H9 (cell line): ENCODE measurements around the gene KLF11. TPM values are rescaled to one million over a fixed set of nuclear protein-coding genes. Genes with fewer than 3 reads are reported as not detected.

Experiments
- DNase-seq: peaks from one replicate; pipeline ENCODE4 v3.0.0-alpha.2; 2017
- H2AFZ ChIP-seq: one replicate; pipeline ENCODE4 v1.6.1; 2013; ENCODE audit warnings: mild to moderate bottlenecking, low read length, control low read depth, moderate library complexity
- H2AK5ac ChIP-seq: 2 replicates; pipeline ENCODE4 v1.6.1; 2013; ENCODE audit warnings: low read length, control low read depth, mixed read lengths; ENCODE audit not compliant: insufficient read length
- H2BK120ac ChIP-seq: one replicate; pipeline ENCODE4 v1.6.1; 2013; ENCODE audit warnings: low read depth, mild to moderate bottlenecking, low read length, control low read depth, inconsistent platforms; ENCODE audit not compliant: poor library complexity, severe bottlenecking
- H2BK12ac ChIP-seq: 2 replicates; pipeline ENCODE4 v1.6.1; 2013; ENCODE audit warnings: low read length, control low read depth, mixed read lengths, low read depth; ENCODE audit not compliant: insufficient read length
- H2BK15ac ChIP-seq: 2 replicates; pipeline ENCODE4 v1.6.1; 2013; ENCODE audit warnings: low read depth, low read length, control low read depth
- H2BK20ac ChIP-seq: one replicate; pipeline ENCODE4 v1.6.1; 2013; ENCODE audit warnings: low read depth, mild to moderate bottlenecking, low read length, control low read depth, inconsistent platforms; ENCODE audit not compliant: poor library complexity, severe bottlenecking
- H2BK5ac ChIP-seq: 2 replicates; pipeline ENCODE4 v1.6.1; 2013; ENCODE audit warnings: low read length, control low read depth, mixed read lengths; ENCODE audit not compliant: insufficient read length
- H3K14ac ChIP-seq: 2 replicates; pipeline ENCODE4 v1.6.1; 2013; ENCODE audit warnings: low read length, control low read depth; ENCODE audit not compliant: insufficient read depth
- H3K18ac ChIP-seq: 2 replicates; pipeline ENCODE4 v1.6.1; 2013; ENCODE audit warnings: low read depth, mild to moderate bottlenecking, mixed read lengths, low read length, control low read depth; ENCODE audit not compliant: insufficient read length
- H3K23ac ChIP-seq: 2 replicates; pipeline ENCODE4 v1.6.1; 2013; ENCODE audit warnings: low read length, control low read depth, mixed read lengths, low read depth; ENCODE audit not compliant: insufficient read length
- H3K23me2 ChIP-seq: 2 replicates; pipeline ENCODE4 v1.6.1; 2013; ENCODE audit warnings: low read depth, mild to moderate bottlenecking, mixed read lengths, low read length, control low read depth; ENCODE audit not compliant: insufficient read length, poor library complexity, severe bottlenecking
- H3K27ac ChIP-seq: 2 replicates; pipeline ENCODE4 v1.5.1; 2013; ENCODE audit warnings: low read length, control low read depth, mixed read lengths, low read depth; ENCODE audit not compliant: insufficient read length
- H3K27me3 ChIP-seq: 2 replicates; pipeline ENCODE4 v1.6.1; 2013; ENCODE audit warnings: low read length, control low read depth, inconsistent platforms; ENCODE audit not compliant: insufficient read depth
- H3K4ac ChIP-seq: 2 replicates; pipeline ENCODE4 v1.6.1; 2013; ENCODE audit warnings: low read depth, mild to moderate bottlenecking, control low read depth, inconsistent platforms, low read length, moderate library complexity
- H3K4me1 ChIP-seq: 2 replicates; pipeline ENCODE4 v1.6.1; 2013; ENCODE audit warnings: low read length, control low read depth, inconsistent platforms; ENCODE audit not compliant: insufficient read depth
- H3K4me2 ChIP-seq: 2 replicates; pipeline ENCODE4 v1.6.1; 2013; ENCODE audit warnings: low read length, control low read depth, mixed read lengths; ENCODE audit not compliant: insufficient read length, insufficient read depth
- H3K56ac ChIP-seq: 2 replicates; pipeline ENCODE4 v1.6.1; 2013; ENCODE audit warnings: low read depth, mild to moderate bottlenecking, mixed read lengths, low read length, control low read depth; ENCODE audit not compliant: insufficient read length
- H3K79me1 ChIP-seq: 2 replicates; pipeline ENCODE4 v1.6.1; 2013; ENCODE audit warnings: low read depth, mild to moderate bottlenecking, moderate library complexity, low read length, control low read depth, inconsistent platforms; ENCODE audit not compliant: insufficient read depth, poor library complexity, severe bottlenecking
- H3K79me2 ChIP-seq: 2 replicates; pipeline ENCODE4 v1.6.1; 2013; ENCODE audit warnings: low read length, control low read depth, inconsistent platforms; ENCODE audit not compliant: insufficient read depth
- H3K9ac ChIP-seq: 2 replicates; pipeline ENCODE4 v1.6.1; 2013; ENCODE audit warnings: low read length, control low read depth, mixed read lengths; ENCODE audit not compliant: insufficient read length; ENCODE audit errors: extremely low read depth
- H3K9me3 ChIP-seq: one replicate; pipeline ENCODE4 v1.6.1; 2013; ENCODE audit warnings: low read depth, low read length, inconsistent platforms; ENCODE audit not compliant: control insufficient read depth
- H3T11ph ChIP-seq: one replicate; pipeline ENCODE4 v1.6.1; 2013; ENCODE audit warnings: mild to moderate bottlenecking, low read length, control low read depth, inconsistent platforms
- H4K20me1 ChIP-seq: one replicate; pipeline ENCODE4 v1.6.1; 2013; ENCODE audit not compliant: control insufficient read depth, insufficient read length, insufficient read depth
- H4K5ac ChIP-seq: 2 replicates; pipeline ENCODE4 v1.6.1; 2013; ENCODE audit warnings: low read depth, mild to moderate bottlenecking, mixed read lengths, low read length, control low read depth; ENCODE audit not compliant: insufficient read length
- H4K8ac ChIP-seq: replicated peaks from 2 replicates; pipeline ENCODE4 v1.6.1; 2013; ENCODE audit warnings: low read length, control low read depth, mixed read lengths, low read depth; ENCODE audit not compliant: insufficient read length
- H4K91ac ChIP-seq: 2 replicates; pipeline ENCODE4 v1.6.1; 2013; ENCODE audit warnings: low read depth, mild to moderate bottlenecking, moderate library complexity, mixed read lengths, low read length, control low read depth; ENCODE audit not compliant: insufficient read length
- H3K27ac Mint-ChIP-seq, 3 experiments: 2 replicates in 2 of 3; 3 replicates in 1 of 3; pipeline ENCODE4 v1.8.0; 2020 to 2021; ENCODE audit warnings: mixed read lengths in 3 of 3, mild to moderate bottlenecking in 1 of 3, moderate library complexity in 1 of 3
- H3K27me3 Mint-ChIP-seq: 2 replicates; pipeline ENCODE4 v1.8.0; 2021; ENCODE audit warnings: low read depth, mild to moderate bottlenecking, moderate library complexity, mixed read lengths
- H3K36me3 Mint-ChIP-seq, 3 experiments: 2 replicates in 2 of 3; 3 replicates in 1 of 3; pipeline ENCODE4 v1.8.0; 2020 to 2021; ENCODE audit warnings: low read depth in 3 of 3, mixed read lengths in 3 of 3; ENCODE audit not compliant: insufficient read depth in 1 of 3
- H3K4me1 Mint-ChIP-seq, 2 experiments: 2 replicates each; pipeline ENCODE4 v1.8.0; 2020; ENCODE audit warnings: mixed read lengths in 2 of 2
- H3K4me3 Mint-ChIP-seq, 2 experiments: 2 replicates in 1 of 2; 3 replicates in 1 of 2; pipeline ENCODE4 v1.8.0; 2020 to 2021; ENCODE audit warnings: mild to moderate bottlenecking in 2 of 2, mixed read lengths in 2 of 2, moderate library complexity in 1 of 2
- H3K9me3 Mint-ChIP-seq, 2 experiments: 2 replicates in 1 of 2; 3 replicates in 1 of 2; pipeline ENCODE4 v1.8.0; 2020; ENCODE audit warnings: mild to moderate bottlenecking in 2 of 2, mixed read lengths in 2 of 2, moderate library complexity in 1 of 2
- WGBS: extraction: QIAGEN DNeasy Blood & Tissue Kit; methylation state at CpG from one replicate; pipeline ENCODE4 v1.1.7; 2013; ENCODE audit warnings: missing lambda C conversion rate, low lambda C conversion rate, mixed read lengths; ENCODE audit not compliant: insufficient read length; ENCODE audit errors: extremely low coverage; 5-methylcytosine and 5-hydroxymethylcytosine counted together
- total RNA-seq: library from RNA; stranded (reverse); gene quantifications from 2 replicates; pipeline ENCODE4 v1.2.1, GENCODE V29; 2021
- TF ChIP-seq, protein P1 (sequence below): fragments of 200-600 bp; sonication (generic); conservative IDR thresholded peaks from 3 replicates; pipeline ENCODE4 v1.8.0; 2021; ENCODE audit warnings: antibody characterized with exemption, mild to moderate bottlenecking

The KLF11 gene
- total RNA-seq, 1 experiment from 2014 or later = 15.5 TPM

DNA sequence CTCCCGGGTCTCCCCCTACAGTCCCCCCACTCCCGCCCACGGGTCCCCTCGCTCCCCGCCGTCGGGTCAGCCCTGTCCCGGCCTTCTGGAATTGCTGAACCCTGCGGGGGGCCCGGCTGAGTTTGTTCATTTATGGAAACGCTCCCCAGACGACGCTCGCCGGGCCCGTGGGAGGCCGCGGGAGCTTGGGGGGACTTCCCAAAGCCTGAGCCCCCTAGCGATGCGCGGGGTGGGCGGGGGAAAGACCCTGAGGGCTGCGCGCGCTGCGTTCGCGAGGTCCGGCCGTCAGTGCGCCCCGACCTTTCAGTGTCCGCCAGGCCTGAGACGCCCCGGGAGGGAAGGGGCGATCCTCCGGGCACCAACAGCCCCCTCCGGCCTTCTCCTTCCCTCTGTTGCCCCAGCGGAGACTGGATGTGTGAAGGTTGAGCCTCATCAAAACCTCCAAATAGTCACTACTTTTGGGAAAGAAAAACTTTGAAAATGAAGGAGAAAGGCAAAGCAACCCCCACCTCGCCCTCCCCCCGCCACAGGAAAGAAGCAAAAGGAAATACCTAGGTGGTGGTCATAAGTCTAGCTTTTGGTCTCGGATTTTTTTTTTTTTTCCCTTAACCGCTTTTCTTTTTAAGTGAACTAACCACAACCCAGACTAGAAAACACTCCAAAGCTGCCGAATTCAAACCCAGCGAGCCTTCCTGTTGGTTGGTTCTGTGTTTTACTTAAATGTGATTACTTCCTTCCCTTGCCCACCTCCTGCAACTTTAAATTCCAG, 37.4 kb downstream of the KLF11 start:
- Histone ChIP-seq H3K4me1 (no peaks in the 10 kb centered on the region; the same call in 1 of the 2 replicates), H3K4me2 (peak overlapping the region; percentile 58), H2BK5ac (no peak overlapping the region), H2BK120ac (no peak overlapping the region), H2BK20ac (no peak overlapping the region), H2AFZ (no peak overlapping the region), H4K8ac (no peak overlapping the region), H3K79me1 (no peaks in the 10 kb centered on the region), H3K9ac (no peak overlapping the region), H3K27me3 (peaks cover 9% of the 10 kb centered on the region; the same call in 1 of the 2 replicates), H3K27ac (no peak overlapping the region), H4K5ac (no peak overlapping the region), H3K56ac (no peak overlapping the region), H2AK5ac (no peak overlapping the region), H3K9me3 (no peaks in the 10 kb centered on the region), H3K23ac (no peak overlapping the region), H3T11ph (no peak overlapping the region), H3K14ac (no peak overlapping the region), H3K18ac (no peak overlapping the region), H2BK12ac (no peak overlapping the region), H2BK15ac (no peak overlapping the region), H4K20me1 (no peaks in the 10 kb centered on the region), H3K23me2 (peaks cover 8% of the 10 kb centered on the region), H3K79me2 (no peaks in the 10 kb centered on the region), H3K4ac (no peak overlapping the region), H4K91ac (no peak overlapping the region)
- Mint-ChIP-seq H3K9me3 (no peaks in the 10 kb centered on the region), H3K4me1 (peaks cover 7 to 27% of the 10 kb centered on the region in 2 experiments), H3K36me3 (no peaks in the 10 kb centered on the region; a peak in 1 of 7 replicates), H3K4me3 (peak overlapping the region; percentile 54 to 77), H3K27me3 (peaks cover 84% of the 10 kb centered on the region), H3K27ac (no peak overlapping the region)
- DNase-seq = no peak
- TF ChIP-seq, protein P1, sequence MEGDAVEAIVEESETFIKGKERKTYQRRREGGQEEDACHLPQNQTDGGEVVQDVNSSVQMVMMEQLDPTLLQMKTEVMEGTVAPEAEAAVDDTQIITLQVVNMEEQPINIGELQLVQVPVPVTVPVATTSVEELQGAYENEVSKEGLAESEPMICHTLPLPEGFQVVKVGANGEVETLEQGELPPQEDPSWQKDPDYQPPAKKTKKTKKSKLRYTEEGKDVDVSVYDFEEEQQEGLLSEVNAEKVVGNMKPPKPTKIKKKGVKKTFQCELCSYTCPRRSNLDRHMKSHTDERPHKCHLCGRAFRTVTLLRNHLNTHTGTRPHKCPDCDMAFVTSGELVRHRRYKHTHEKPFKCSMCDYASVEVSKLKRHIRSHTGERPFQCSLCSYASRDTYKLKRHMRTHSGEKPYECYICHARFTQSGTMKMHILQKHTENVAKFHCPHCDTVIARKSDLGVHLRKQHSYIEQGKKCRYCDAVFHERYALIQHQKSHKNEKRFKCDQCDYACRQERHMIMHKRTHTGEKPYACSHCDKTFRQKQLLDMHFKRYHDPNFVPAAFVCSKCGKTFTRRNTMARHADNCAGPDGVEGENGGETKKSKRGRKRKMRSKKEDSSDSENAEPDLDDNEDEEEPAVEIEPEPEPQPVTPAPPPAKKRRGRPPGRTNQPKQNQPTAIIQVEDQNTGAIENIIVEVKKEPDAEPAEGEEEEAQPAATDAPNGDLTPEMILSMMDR = no peak; the same call in 2 of the 3 replicates
- WGBS = no CpG with 5 or more reads among the region's 45 CpGs
